OCI-M2 (cell line): ENCODE measurements around the gene RNF151.
"Not testable (repeated sequence)": the region's sequence is repeated elsewhere in the genome, so short reads cannot be mapped to it uniquely, and the experiment has no call there.

Source experiments
- DNase-seq: peaks from one replicate; lab custom pipeline; 2025; ENCODE audit not compliant: unreplicated experiment; lab: John Stamatoyannopoulos, UW

RNF151 gene, protein sequence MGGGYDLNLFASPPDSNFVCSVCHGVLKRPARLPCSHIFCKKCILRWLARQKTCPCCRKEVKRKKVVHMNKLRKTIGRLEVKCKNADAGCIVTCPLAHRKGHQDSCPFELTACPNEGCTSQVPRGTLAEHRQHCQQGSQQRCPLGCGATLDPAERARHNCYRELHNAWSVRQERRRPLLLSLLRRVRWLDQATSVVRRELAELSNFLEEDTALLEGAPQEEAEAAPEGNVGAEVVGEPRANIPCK

GRCh38 chr16:1966460-1966859 is at the start of gene RNF151:
Gene RNF151 (plus strand): TSS chr16:1966856. CDS start chr16:1966882, 26 bp downstream.
- DNase-seq = no peak

GRCh38 chr16:1917056-1917664 is 49.5 kb upstream of the RNF151 start:
- DNase-seq = no peak

DNA sequence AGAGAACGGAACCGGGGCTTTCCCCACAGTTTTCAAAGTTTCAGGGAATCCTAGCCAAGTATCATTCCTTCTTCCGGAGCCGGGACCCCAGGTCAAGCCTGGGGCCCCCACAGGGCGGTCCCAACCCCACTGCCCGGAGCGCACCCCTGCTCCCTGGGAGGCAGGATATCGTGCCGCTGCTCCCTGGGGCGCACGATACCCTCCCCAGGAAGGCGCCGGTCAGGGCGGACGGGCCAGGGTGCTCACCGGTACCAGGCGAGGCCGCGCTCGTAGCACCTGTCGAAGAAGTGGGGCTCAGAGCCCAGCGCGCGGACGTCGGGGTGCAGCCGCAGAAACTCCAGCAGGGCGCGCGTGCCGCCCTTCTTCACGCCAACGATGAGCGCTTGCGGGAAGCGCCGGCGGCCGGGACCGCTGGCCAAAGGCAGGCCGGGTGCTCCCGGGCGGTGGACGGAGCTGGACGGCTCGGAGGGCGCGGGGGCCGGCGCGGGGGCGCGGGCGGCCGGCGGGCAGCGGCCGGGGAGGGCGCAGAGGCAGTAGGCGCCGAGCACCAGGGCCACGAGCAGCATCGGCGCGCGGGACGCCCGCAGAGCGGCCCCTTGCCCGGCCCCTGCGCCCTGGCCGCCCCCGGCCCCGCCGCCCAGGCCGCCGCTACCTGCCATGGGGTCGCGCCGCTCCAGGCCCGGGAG is 48.8 kb upstream of the RNF151 start:
- no peak for DNase-seq

DNA sequence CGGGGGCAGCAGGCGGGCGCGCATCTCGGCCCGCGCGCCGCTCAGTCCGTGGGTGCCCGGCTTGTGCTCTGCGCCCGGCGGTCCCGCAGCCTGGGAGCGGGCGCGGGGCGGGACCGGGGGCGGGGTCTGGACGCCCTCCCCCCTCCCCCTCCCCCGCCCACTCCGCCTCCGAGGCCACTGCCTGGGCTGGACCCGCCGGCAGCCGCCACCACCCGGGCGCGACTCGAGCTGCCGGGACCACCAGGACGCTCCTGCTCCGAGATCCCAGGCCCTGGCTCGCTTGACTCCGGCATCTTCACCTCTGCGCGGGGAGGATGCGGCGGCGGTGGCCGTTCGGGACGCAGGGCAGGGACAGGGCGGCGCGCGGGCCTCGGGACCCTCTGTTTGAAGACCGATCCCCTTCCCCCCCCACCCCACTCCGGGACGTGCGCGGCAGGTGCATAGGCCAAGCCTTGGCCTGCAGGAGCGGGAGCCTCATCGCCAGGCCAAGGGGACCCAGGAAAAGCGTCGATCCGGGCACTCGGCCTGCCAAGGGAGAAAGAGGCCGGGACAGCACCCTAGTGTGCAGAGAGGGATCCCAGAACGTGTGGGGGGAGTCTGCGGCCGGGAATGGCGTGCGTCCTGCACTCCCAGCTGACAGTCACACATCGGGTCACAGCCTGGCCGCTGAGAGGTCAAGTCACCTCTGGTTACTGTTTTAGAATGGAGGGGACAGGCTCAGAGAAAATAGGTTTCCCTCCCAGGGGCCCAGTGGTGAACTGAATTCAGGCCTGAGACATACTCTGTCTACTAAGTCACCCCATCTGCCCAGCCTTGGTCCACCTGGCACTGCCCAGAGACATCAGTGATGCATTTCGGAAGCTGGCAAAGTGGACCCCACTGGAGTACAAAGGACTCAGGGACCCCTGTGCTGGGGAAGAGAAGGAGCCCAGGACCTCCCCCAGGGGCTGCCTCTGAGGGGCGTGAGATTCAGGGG is 48.0 kb upstream of the RNF151 start, which contains the start of gene HS3ST6:
HS3ST6 (minus strand) TSS at position 65 of the 976 bp plus-strand sequence. CDS start 92 bp downstream, outside the sequence.
- no peak for DNase-seq

GRCh38 chr16:1919327-1919998 is 47.2 kb upstream of the RNF151 start:
- DNase-seq = no peak

DNA sequence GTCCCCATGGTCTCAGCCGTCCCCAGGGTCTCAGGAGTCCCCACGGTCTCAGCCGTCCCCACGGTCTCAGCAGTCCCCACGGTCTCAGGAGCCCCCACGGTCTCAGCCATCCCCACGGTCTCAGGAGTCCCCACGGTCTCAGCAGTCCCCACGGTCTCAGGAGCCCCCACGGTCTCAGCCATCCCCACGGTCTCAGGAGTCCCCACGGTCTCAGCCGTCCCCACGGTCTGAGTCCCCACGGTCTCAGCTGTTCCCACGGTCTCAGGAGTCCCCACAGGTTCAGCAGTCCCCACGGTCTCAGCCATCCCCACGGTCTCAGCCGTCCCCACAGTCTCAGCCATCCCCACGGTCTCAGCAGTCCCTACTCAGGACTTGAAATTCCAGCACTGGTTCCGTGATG is 46.5 kb upstream of the RNF151 start:
- not testable (repeated sequence) for DNase-seq

GRCh38 chr16:1920727-1921171 is 45.9 kb upstream of the RNF151 start:
- DNase-seq = no peak

- DNase-seq = no peak
Observed at GRCh38 chr16:1922357-1922756, 44.3 kb upstream of the RNF151 start.

DNA sequence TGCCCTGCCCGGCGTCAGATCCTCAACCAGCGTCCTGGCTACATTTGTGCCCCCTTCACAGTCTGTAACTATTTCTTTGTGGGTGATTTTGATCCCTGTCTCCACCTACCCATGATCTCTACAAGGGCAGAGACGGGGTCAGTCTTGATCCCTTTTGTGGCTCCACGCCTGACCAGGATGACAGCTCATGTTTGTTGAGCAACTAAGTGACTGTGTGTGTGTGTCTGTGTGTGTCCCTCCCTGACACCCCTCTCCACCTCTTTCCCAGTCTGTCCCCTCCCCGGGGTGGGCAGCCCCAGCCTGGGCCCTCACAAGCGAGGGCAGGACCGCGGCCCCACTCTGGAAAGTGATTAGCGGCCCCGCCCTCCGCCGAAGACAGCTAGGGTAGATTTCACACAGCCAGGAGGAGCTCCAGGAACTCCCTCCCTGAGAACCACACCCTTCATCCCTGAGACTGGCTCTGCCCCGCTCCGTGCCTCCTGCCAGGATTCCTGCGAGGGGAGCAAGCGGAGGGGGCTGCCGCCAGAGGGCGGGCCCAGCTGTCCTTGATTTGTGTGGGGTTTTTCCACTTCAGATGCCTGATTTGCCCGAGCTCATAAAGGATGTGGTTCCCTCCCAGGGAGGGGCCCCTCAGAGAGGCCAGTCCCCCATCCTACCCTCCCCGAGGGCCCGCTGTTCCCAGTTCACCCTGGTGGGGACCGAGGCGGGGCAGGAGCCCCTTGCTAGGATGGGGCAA is 43.2 kb upstream of the RNF151 start:
- no peak for DNase-seq

DNA sequence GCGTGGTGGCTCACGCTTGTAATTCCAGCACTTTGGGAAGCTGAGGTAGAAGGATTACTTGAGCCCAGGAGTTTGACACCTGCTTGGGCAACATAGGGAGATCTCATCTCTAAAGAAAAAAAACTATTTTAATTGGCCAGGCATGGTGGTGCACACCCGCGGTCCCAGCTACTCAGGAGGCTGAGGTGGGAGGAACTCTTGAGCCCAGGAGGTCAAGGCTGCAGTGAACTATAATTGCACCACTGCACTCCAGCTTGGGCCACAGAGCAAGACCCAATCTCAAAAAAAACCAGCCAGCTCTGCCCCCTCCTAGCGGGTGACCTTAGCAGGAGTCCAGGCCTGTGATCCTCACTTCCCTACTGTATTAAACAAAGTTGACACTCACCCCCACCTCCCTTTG is 42.6 kb upstream of the RNF151 start:
- no peak for DNase-seq

DNA sequence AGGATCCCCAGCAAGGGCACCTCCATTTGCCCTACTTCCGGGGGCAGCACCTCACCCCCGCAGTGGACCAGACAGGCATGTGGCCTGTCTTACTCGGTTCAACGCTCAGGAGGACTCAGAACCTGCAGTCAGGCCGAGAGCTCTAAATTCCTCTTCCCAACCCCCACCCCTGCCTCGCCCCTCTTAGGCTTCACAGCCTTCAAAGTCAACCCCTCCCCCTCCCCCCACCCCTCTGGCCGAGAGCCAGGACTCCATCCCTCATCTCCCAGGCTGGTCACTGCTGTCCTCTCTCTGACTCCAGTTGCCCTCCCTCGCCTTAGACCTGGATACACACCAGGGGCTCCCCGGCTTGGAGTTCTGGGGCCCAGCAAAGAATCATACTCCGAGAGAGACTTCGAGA is 40.4 kb upstream of the RNF151 start:
- no peak for DNase-seq

- DNase-seq = no peak
Observed at GRCh38 chr16:1929105-1929504, 37.6 kb upstream of the RNF151 start.

GRCh38 chr16:1929578-1930337 is 36.9 kb upstream of the RNF151 start:
- peak; percentile 17 for DNase-seq

- DNase-seq = no peak
Observed at GRCh38 chr16:1930338-1930720, 36.3 kb upstream of the RNF151 start.

GRCh38 chr16:1932050-1933028 is 34.3 kb upstream of the RNF151 start:
- DNase-seq = no peak

- no peak for DNase-seq
Observed at GRCh38 chr16:1933097-1933661, 33.5 kb upstream of the RNF151 start.

GRCh38 chr16:1936945-1937479 is 29.6 kb upstream of the RNF151 start:
- no peak for DNase-seq
